IMR-90 (cell line): ENCODE results near the gene HTR1D. TPM values are rescaled to one million over a fixed set of nuclear protein-coding genes. Genes with fewer than 3 reads are reported as not detected.

ENCODE experiments used
- ATAC-seq: fragments of 200-7000 bp; cut with Tn5 transposase; 2 replicates; pipeline ENCODE4 v1.9.1; 2020; ENCODE audit warnings: low read depth, mild to moderate bottlenecking, moderate library complexity
- BruUV-seq: library from RNA; stranded (reverse); fragments of 400-500 nt; replicated peaks from 2 replicates; lab custom pipeline; 2021; lab: Mats Ljungman, UMichigan
- CTCF ChIA-PET: fragments of 300-600 bp; formaldehyde crosslinking; extraction: SDS; loops from one replicate; lab custom pipeline; 2021; ENCODE audit warnings: antibody characterized with exemption; lab: Yijun Ruan, JAX
- POLR2A ChIA-PET: fragments of 300-600 bp; sonication (Branson Sonifier 250); formaldehyde crosslinking; loops from one replicate; lab custom pipeline; 2022; ENCODE audit warnings: antibody characterized with exemption; ENCODE audit not compliant: unreplicated experiment; lab: Charles Lee
- DNase-seq: peaks from one replicate; pipeline ENCODE4 v3.0.0; 2013
- H2AFZ ChIP-seq: replicated peaks from 2 replicates; pipeline ENCODE3; 2013; ENCODE audit warnings: low read length, mild to moderate bottlenecking; ENCODE audit not compliant: poor library complexity
- H2AK5ac ChIP-seq: 2 replicates; pipeline ENCODE4 v1.6.1; 2013; ENCODE audit warnings: low read depth, low read length, inconsistent platforms
- H2AK9ac ChIP-seq: replicated peaks from 2 replicates; pipeline ENCODE3; 2013; ENCODE audit warnings: mild to moderate bottlenecking, low read depth, low read length, moderate library complexity; ENCODE audit not compliant: poor library complexity
- H2BK120ac ChIP-seq: 2 replicates; pipeline ENCODE4 v1.6.1; 2013; ENCODE audit warnings: low read depth, low read length, inconsistent platforms
- H2BK15ac ChIP-seq: 3 replicates; pipeline ENCODE4 v1.6.1; 2013; ENCODE audit warnings: low read depth, low read length, inconsistent platforms
- H2BK20ac ChIP-seq: 2 replicates; pipeline ENCODE4 v1.6.1; 2013; ENCODE audit warnings: low read depth, mild to moderate bottlenecking, inconsistent platforms, low read length, moderate library complexity
- H2BK5ac ChIP-seq: 2 replicates; pipeline ENCODE4 v1.6.1; 2013; ENCODE audit warnings: mild to moderate bottlenecking, low read depth, low read length, inconsistent platforms; ENCODE audit not compliant: poor library complexity, severe bottlenecking
- H3K14ac ChIP-seq: replicated peaks from 2 replicates; pipeline ENCODE4 v1.6.1; 2013; ENCODE audit warnings: low read depth, low read length, inconsistent platforms
- H3K18ac ChIP-seq: 2 replicates; pipeline ENCODE4 v1.6.1; 2013; ENCODE audit warnings: low read depth, low read length, control low read depth
- H3K23ac ChIP-seq: 2 replicates; pipeline ENCODE4 v1.6.1; 2013; ENCODE audit warnings: low read depth, low read length, inconsistent platforms
- H3K27ac ChIP-seq: 2 replicates; pipeline ENCODE4 v1.5.1; 2013; ENCODE audit warnings: mild to moderate bottlenecking, control low read depth, low read length; ENCODE audit not compliant: insufficient read depth
- H3K27me3 ChIP-seq: 2 replicates; pipeline ENCODE4 v1.6.1; 2013; ENCODE audit warnings: low read length; ENCODE audit not compliant: control insufficient read depth, insufficient read depth
- H3K36me3 ChIP-seq: 2 replicates; pipeline ENCODE4 v1.6.1; 2013; ENCODE audit warnings: low read length, mixed read lengths; ENCODE audit not compliant: control insufficient read depth, insufficient read depth
- H3K4ac ChIP-seq: 2 replicates; pipeline ENCODE4 v1.6.1; 2013; ENCODE audit warnings: low read depth, low read length, inconsistent platforms
- H3K4me1 ChIP-seq: 2 replicates; pipeline ENCODE4 v1.6.1; 2013; ENCODE audit warnings: low read length, mixed read lengths; ENCODE audit not compliant: control insufficient read depth, insufficient read depth
- H3K4me2 ChIP-seq: 2 replicates; pipeline ENCODE4 v1.6.1; 2013; ENCODE audit warnings: low read depth, mild to moderate bottlenecking, control low read depth, low read length, moderate library complexity
- H3K4me3 ChIP-seq: 2 replicates; pipeline ENCODE4 v1.5.1; 2013; ENCODE audit warnings: low read depth, mild to moderate bottlenecking, control low read depth, low read length, moderate library complexity; ENCODE audit not compliant: insufficient read depth
- H3K56ac ChIP-seq: 2 replicates; pipeline ENCODE4 v1.6.1; 2013; ENCODE audit warnings: low read length, inconsistent platforms; ENCODE audit not compliant: insufficient read depth; ENCODE audit errors: extremely low read depth
- H3K79me1 ChIP-seq, 2 experiments: 2 replicates each; pipeline ENCODE4 v1.6.1; 2013; ENCODE audit warnings: low read length in 2 of 2, inconsistent platforms in 1 of 2, low read depth in 1 of 2
- H3K9ac ChIP-seq: 2 replicates; pipeline ENCODE4 v1.6.1; 2013; ENCODE audit warnings: low read depth, low read length, control low read depth
- H3K9me1 ChIP-seq: 2 replicates; pipeline ENCODE4 v1.6.1; 2013; ENCODE audit warnings: low read length, inconsistent platforms; ENCODE audit not compliant: insufficient read depth
- H3K9me3 ChIP-seq: 2 replicates; pipeline ENCODE4 v1.6.1; 2013; ENCODE audit warnings: low read length; ENCODE audit not compliant: control insufficient read depth, insufficient read depth
- H4K20me1 ChIP-seq: 2 replicates; pipeline ENCODE4 v1.6.1; 2013; ENCODE audit warnings: low read length, inconsistent platforms; ENCODE audit not compliant: insufficient read depth
- H4K5ac ChIP-seq: 2 replicates; pipeline ENCODE4 v1.6.1; 2013; ENCODE audit warnings: mild to moderate bottlenecking, low read depth, low read length, control low read depth
- H4K8ac ChIP-seq, 2 experiments: 2 replicates each; pipeline ENCODE4 v1.6.1; 2013; ENCODE audit warnings: low read depth in 2 of 2, low read length in 2 of 2, control low read depth in 1 of 2, inconsistent platforms in 1 of 2
- H4K91ac ChIP-seq: 2 replicates; pipeline ENCODE4 v1.6.1; 2013; ENCODE audit warnings: low read depth, low read length, inconsistent platforms; ENCODE audit not compliant: insufficient read depth
- POLR2A ChIP-seq: IDR thresholded peaks from 2 replicates; pipeline ENCODE4 v1.6.1; 2012; ENCODE audit warnings: mild to moderate bottlenecking, low read depth, low read length
- SMC3 ChIP-seq: fragments of 150-350 bp; IDR thresholded peaks from 2 replicates; pipeline ENCODE4 v1.6.1; 2016; ENCODE audit warnings: low read depth, mild to moderate bottlenecking, antibody characterized with exemption, low read length, moderate library complexity
- WGBS, 2 experiments: methylation state at CpG; one replicate each; pipeline versions ENCODE4 v1.1.5 to v1.1.7; 2013; ENCODE audit warnings: missing lambda C conversion rate in 2 of 2; ENCODE audit not compliant: insufficient read length in 1 of 2; ENCODE audit errors: extremely low coverage in 2 of 2; 5-methylcytosine and 5-hydroxymethylcytosine counted together
- dilution Hi-C: fragments of 300-500 bp; cut with HindIII; formaldehyde crosslinking; loops from one replicate; pipeline ENCODE4 v1.14.3; 2018; ENCODE audit warnings: low sequenced_read_pairs; ENCODE audit not compliant: unreplicated experiment
- in situ Hi-C: fragments of 300-500 bp; cut with MboI; formaldehyde crosslinking; loops from 3 replicates; pipeline ENCODE4 v1.14.3; 2019; ENCODE audit warnings: low sequenced_read_pairs, inconsistent platforms, mixed read lengths
- intact Hi-C: fragments of 100-400 bp; cut with micrococcal nuclease; formaldehyde crosslinking; loops from 2 replicates; pipeline ENCODE4 v1.10.0; 2022
- polyA plus RNA-seq, 3 experiments: library from polyadenylated mRNA; depleted of rRNA; stranded (reverse); fragments of >200 nt; gene quantifications; 2 replicates each; pipeline ENCODE4 v1.2.3, GENCODE V29; 2012; ENCODE audit warnings: low replicate concordance in 1 of 3
- total RNA-seq: library from RNA; depleted of rRNA; stranded (reverse); fragments of >200 nt; gene quantifications from 2 replicates; pipeline ENCODE4 v1.2.3, GENCODE V29; 2012
- TF ChIP-seq, protein P1 (sequence below): conservative IDR thresholded peaks from 2 replicates; pipeline ENCODE4 v1.5.1; 2012; ENCODE audit warnings: mild to moderate bottlenecking, low read depth, low read length, improper control_type of control experiment

HTR1D gene
- total and polyA plus RNA-seq, 2 of the 4 experiments (the other 2 are of a cell fraction): 0.03 to 0.18 TPM

DNA sequence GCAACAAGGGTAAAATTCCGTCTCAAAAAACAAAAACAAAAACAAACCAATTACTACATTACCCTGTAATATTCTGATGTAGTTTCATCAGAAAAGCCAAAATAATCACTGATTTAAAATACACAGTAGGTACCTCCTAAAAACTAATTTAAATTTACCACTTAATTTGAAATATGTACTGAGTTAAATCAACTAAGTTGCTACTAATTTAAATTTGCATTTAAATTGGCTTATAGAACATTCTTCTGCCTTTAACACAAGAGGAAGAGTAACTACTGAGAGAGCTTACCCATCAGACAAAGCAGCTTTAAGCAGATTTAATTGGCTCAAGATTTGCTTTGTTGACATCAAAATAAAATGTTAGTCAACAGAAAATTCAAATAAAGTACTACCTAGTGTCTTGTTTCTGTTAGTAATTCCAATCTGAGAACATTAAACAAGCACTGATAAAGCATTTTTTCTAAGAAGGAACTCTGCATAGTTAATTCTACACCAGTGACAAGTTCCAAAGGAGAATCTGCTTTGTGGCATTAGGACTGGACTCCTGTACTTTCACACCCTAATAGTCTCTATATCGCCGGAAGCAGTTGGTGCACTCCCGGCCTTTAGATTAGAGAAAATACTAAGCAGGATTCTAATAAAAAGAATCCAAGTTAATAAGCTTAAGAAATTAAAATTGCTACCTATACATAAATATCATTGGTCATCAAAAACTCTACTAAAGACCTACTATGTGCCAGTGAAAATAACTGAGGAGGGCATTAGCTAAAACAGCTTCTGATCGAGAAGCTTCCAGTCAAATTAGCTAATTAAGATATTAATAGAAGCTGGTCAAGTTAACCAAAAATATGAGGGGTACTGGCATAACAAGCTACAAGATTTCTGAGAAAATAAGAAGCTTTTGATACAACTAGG is 57.1 kb downstream of the HTR1D start (continued):
- TF ChIP-seq, protein P1, sequence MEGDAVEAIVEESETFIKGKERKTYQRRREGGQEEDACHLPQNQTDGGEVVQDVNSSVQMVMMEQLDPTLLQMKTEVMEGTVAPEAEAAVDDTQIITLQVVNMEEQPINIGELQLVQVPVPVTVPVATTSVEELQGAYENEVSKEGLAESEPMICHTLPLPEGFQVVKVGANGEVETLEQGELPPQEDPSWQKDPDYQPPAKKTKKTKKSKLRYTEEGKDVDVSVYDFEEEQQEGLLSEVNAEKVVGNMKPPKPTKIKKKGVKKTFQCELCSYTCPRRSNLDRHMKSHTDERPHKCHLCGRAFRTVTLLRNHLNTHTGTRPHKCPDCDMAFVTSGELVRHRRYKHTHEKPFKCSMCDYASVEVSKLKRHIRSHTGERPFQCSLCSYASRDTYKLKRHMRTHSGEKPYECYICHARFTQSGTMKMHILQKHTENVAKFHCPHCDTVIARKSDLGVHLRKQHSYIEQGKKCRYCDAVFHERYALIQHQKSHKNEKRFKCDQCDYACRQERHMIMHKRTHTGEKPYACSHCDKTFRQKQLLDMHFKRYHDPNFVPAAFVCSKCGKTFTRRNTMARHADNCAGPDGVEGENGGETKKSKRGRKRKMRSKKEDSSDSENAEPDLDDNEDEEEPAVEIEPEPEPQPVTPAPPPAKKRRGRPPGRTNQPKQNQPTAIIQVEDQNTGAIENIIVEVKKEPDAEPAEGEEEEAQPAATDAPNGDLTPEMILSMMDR: no peak
- TF ChIP-seq POLR2A: no peak

DNA sequence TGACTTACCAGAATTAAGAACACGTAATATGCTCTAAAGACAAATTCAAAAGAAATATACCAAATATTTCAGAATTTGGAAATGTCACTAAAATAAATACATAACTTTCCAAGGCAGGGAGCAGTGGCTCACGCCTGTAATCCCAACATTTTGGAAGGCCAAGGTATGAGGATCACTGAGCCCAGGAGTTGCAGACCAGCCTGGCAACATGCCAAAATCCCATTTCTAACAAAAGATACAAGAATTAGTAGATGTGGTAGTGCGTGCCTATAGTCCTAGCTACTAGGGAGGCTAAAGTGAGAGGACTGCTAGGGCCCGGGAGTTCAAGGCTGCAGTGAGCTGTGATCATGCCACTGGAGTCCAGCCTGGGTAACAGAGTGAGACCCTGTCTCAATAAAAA is 60.4 kb downstream of the HTR1D start:
- no peak overlapping the region for H3K14ac ChIP-seq
- no peak overlapping the region for H2BK5ac ChIP-seq
- peaks cover 96% of the 10 kb centered on the region for H4K20me1 ChIP-seq
- dilution Hi-C loops (no loop called here), in situ Hi-C loops (no loop called here), intact Hi-C loops (no loop called here)
- peaks cover 1% of the 10 kb centered on the region; the same call in 1 of the 2 replicates for H3K4me1 ChIP-seq
- H3K4me2 ChIP-seq: no peak overlapping the region
- H3K36me3 ChIP-seq: no peaks in the 10 kb centered on the region
- H3K27ac ChIP-seq: no peak overlapping the region
- no peak overlapping the region for H3K9ac ChIP-seq
- H3K4ac ChIP-seq: no peak overlapping the region
- no peak overlapping the region for H4K5ac ChIP-seq
- no peak for TF ChIP-seq SMC3
- no peak overlapping the region for H2BK20ac ChIP-seq
- H2BK15ac ChIP-seq: no peak overlapping the region
- no CpG with 5 or more reads among the region's 4 CpGs for WGBS, 2 experiments
- H3K56ac ChIP-seq: no peak overlapping the region
- H3K79me1 ChIP-seq: peaks cover 9 to 61% of the 10 kb centered on the region in 2 experiments; a peak in 3 of 4 replicates
- ChIA-PET POLR2A (no interaction called here), CTCF (no interaction called here)
- H3K9me1 ChIP-seq: peaks cover 20% of the 10 kb centered on the region
- DNase-seq (no peak), ATAC-seq (no peak)
- H3K27me3 ChIP-seq: no peaks in the 10 kb centered on the region
- no peaks in the 10 kb centered on the region for H3K9me3 ChIP-seq
- no peak overlapping the region for H2BK120ac ChIP-seq
- no peak overlapping the region for H2AK5ac ChIP-seq
- no peak overlapping the region for H4K8ac ChIP-seq
- H2AK9ac ChIP-seq: no peak overlapping the region
- H3K4me3 ChIP-seq: no peak overlapping the region
- H3K18ac ChIP-seq: no peak overlapping the region
- BruUV-seq: no TSS peak
- H3K23ac ChIP-seq: no peak overlapping the region
- H4K91ac ChIP-seq: no peak overlapping the region
- H2AFZ ChIP-seq: no peak overlapping the region
